GM12892 (cell line): ENCODE measurements around the gene LMO1.

Experiments
- DNase-seq: peaks from one replicate; pipeline ENCODE4 v3.0.0; 2011; ENCODE audit not compliant: insufficient read length
- FAIRE-seq: peaks from 2 replicates; lab custom pipeline; 2011; peaks lifted over from hg19 to GRCh38; lab: Jason Lieb, UNC
- POLR2A ChIP-seq: IDR thresholded peaks from 2 replicates; pipeline ENCODE4 v1.6.1; 2011; ENCODE audit warnings: low read depth, low read length, control low read depth
- POLR2AphosphoS5 ChIP-seq: IDR thresholded peaks from 2 replicates; pipeline ENCODE4 v1.6.1; 2011; ENCODE audit warnings: low read depth, low read length, control low read depth
- TAF1 ChIP-seq: IDR thresholded peaks from 2 replicates; pipeline ENCODE4 v1.6.1; 2011; ENCODE audit warnings: low read depth, mild to moderate bottlenecking, control low read depth, low read length, borderline replicate concordance

Gene LMO1

GRCh38 chr11:8218840-8219239 is 44.8 kb downstream of the LMO1 start:
- FAIRE-seq = no peak
- DNase-seq = no peak
- TF ChIP-seq POLR2A = no peak
- TF ChIP-seq TAF1 = no peak
- no peak for TF ChIP-seq POLR2AphosphoS5

DNA sequence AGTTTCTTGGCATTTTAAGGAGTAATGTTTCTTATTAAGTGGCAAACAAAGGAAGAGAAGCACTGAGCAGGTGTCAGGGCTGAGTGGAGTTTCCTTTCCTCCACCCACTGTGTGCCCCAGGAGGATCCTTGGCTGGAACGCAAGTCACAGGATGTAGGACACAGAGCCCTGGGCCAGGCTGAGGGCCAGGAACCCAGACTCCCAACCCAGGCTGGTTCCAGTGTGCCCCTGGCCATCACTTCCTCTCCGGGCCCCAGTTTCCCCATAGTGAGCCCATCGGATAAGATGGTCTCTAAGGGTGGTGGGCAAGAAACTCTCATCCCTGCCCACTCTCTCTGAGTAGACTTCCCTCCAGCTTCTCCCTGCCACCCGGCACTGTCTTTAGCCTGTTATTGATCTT is 45.3 kb downstream of the LMO1 start:
- no peak for DNase-seq
- no peak for FAIRE-seq
- TF ChIP-seq POLR2A (no peak), POLR2AphosphoS5 (no peak), TAF1 (no peak)

- TF ChIP-seq POLR2A = no peak
- TF ChIP-seq POLR2AphosphoS5 = no peak
- TF ChIP-seq TAF1 = no peak
- DNase-seq (no peak), FAIRE-seq (no peak)
Measured at GRCh38 chr11:8217926-8218325, 45.8 kb downstream of the LMO1 start.

DNA sequence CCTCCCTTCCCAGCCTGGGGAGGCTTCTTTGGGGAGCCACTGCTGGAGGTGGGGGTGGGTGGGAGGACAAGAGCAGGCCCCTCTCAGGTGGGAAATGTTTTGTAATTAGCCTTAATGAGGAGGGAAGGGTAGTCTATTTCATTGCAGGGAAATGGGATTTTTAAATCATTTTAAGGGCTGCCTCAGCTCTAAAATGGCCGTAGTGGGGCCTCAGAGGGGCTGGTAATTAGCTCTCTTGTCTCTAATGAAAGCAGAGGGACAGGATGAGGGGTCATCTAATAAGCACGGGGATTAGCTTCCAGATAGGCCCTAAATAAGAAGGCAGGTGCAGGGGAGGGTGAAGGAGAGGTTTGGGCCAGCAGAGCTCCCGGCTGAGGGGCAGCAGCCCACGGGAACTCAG is 46.5 kb downstream of the LMO1 start:
- FAIRE-seq (no peak), DNase-seq (no peak)
- TF ChIP-seq TAF1 (no peak), POLR2A (no peak), POLR2AphosphoS5 (no peak)

GRCh38 chr11:8213376-8213775 is 50.3 kb downstream of the LMO1 start:
- no peak for DNase-seq
- TF ChIP-seq POLR2A (no peak), POLR2AphosphoS5 (no peak), TAF1 (no peak)
- FAIRE-seq = no peak

DNA sequence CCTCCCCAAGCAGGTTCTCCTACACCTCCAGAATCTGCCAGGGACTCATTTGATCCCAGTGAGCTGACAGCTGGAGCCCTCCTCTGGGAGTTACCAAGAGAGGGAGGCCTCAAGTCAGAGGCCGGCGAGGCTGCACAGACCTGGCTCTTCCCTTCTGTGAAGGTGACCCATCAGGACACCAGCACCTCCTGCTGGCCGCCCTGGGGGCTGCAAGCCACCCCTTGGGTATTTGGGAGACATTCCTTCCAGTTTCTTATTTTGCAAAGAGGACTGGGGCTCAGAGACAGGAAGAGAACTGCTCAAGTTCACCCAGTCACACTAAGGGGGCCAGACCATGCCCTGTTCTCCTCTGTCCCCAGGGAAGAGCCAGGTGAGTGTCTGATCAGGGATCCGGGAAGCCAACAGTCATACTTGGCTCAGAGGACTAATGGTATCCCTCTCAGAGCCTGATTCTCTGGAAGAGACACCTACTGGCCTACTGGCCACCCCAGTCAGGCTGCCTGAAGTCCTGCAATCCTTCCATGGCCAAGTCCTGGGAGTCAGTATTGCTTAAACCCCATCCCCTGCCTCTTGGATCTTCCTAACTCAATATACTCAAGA is 54.4 kb downstream of the LMO1 start:
- DNase-seq (no peak), FAIRE-seq (no peak)
- TF ChIP-seq POLR2A (no peak), TAF1 (no peak), POLR2AphosphoS5 (no peak)

DNA sequence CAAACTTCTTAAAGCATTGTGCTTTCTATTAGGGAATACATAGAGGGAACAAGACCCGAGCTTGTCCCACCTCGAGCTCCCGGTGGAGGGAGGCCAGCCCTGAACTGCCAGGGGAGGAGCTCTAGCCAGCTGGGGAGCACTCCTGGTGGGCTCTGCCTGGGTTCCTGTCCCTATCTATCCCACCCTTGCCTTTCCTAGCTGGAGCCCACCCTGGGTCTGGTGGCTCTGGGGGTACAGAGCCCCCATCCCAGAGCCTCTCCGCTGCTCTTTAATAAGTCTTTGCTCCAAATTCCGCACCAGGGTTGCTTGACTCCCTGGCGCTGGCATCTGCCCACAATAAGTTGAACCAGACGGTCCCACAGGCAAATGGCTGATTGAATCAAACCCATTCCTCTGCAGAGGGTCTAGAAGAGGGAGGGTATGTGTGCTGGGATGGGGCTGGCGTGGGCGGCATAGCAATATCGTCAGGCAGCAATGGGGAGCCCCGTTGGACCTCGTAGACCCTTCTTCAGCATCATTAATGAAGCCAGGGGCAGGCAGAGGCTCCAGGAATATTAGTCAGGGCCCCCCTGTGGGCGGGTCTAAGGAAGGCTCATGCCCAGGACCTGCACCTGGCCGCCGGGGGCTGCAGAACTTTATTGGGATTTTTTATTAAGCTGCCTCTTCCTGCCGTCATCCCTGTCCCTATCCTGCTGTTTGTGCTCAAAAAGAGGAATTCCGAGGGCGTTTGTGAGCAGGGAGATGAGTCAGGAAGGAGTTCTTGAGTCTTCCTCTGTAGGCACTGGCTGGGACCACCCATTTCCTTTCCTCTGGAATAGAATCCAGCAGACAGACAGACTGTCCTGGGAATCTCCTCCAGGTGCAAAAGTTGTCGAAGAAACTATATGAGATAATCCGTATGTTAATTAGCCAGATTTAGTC is 56.3 kb downstream of the LMO1 start:
- no peak for TF ChIP-seq POLR2AphosphoS5
- no peak for TF ChIP-seq TAF1
- no peak for TF ChIP-seq POLR2A
- FAIRE-seq (no peak), DNase-seq (no peak)

- TF ChIP-seq POLR2A (no peak), TAF1 (no peak), POLR2AphosphoS5 (no peak)
- DNase-seq = no peak
- no peak for FAIRE-seq
Measured at GRCh38 chr11:8206251-8207079, 57.2 kb downstream of the LMO1 start.

- TF ChIP-seq POLR2AphosphoS5 (no peak), POLR2A (no peak), TAF1 (no peak)
- FAIRE-seq (no peak), DNase-seq (no peak)
Measured at GRCh38 chr11:8205566-8205965, 58.1 kb downstream of the LMO1 start.

DNA sequence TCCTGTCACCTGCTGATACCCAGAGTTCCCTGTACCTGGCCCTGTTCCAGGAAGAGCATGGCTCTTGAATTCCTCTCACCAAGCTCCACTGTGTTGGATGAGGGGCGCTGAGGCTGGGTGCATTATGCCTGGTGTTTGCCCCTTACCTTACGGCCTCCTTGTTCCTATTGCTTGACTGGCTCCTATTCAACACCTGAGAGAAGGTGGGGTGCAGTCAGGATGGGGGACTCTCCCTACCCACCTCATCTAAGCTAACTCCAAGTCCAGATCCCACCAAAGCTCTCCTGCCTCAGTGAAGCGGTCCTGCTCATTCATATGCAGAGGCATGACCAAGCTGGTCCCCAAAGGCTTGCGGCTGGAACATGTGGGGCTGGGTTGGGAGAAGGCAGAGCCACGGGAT is 59.1 kb downstream of the LMO1 start:
- DNase-seq = no peak
- no peak for TF ChIP-seq POLR2AphosphoS5
- no peak for TF ChIP-seq POLR2A
- no peak for TF ChIP-seq TAF1
- no peak for FAIRE-seq

GRCh38 chr11:8204025-8204424 is 59.7 kb downstream of the LMO1 start:
- TF ChIP-seq POLR2A (no peak), TAF1 (no peak), POLR2AphosphoS5 (no peak)
- FAIRE-seq (no peak), DNase-seq (no peak)
